HEK293T (cell line): ENCODE measurements around the gene SYNE1.

Experiments used
- L3MBTL2 ChIP-seq: fragments of 450-650 bp; conservative IDR thresholded peaks from 2 replicates; pipeline ENCODE4 v1.6.1; 2016; ENCODE audit warnings: mild to moderate bottlenecking
- TARDBP ChIP-seq: fragments of 450-650 bp; IDR thresholded peaks from 2 replicates; pipeline ENCODE4 v1.6.1; 2016

- TF ChIP-seq TARDBP (no peak), L3MBTL2 (no peak)
Measured at GRCh38 chr6:152180601-152181000, 456.6 kb downstream of the SYNE1 start.
